SK-N-SH (cell line): ENCODE data around the gene ZNRD2. TPM values are rescaled to one million over a fixed set of nuclear protein-coding genes. Genes with fewer than 3 reads are reported as not detected.

Experiments used
- CTCF ChIA-PET: fragments of 300-600, 350-600 bp; formaldehyde crosslinking; extraction: SDS; loops from one replicate; lab custom pipeline; 2021; lab: Yijun Ruan, JAX
- POLR2A ChIA-PET: fragments of 350-600 bp; sonication (Branson Sonifier 250); formaldehyde crosslinking; extraction: SDS; loops from one replicate; lab custom pipeline; 2020; ENCODE audit warnings: antibody characterized with exemption, inconsistent platforms; lab: Yijun Ruan, JAX
- DNase-seq: peaks from one replicate; pipeline ENCODE4 v3.0.0; 2012
- H2AFZ ChIP-seq: fragments of 200-600 bp; sonication (generic); 2 replicates; pipeline ENCODE4 v1.8.1; 2016; ENCODE audit warnings: antibody characterized with exemption, mild to moderate bottlenecking, low read depth
- H3F3A ChIP-seq: fragments of 200-600 bp; sonication (generic); replicated peaks from 2 replicates; pipeline ENCODE3; 2016; ENCODE audit warnings: antibody characterized with exemption, mild to moderate bottlenecking; ENCODE audit not compliant: insufficient read depth
- H3K27ac ChIP-seq, 2 experiments: fragments of 200-500 bp in 1 of 2; fragments of 200-600 bp in 1 of 2; sonication (Bioruptor generic) in 1 of 2; sonication (generic), shearing (Covaris generic) in 1 of 2; 2 replicates each; pipeline versions ENCODE4 v1.5.1 to v1.6.1; 2014 to 2016; ENCODE audit warnings: low read depth in 2 of 2, inconsistent platforms in 1 of 2, low read length in 1 of 2, mild to moderate bottlenecking in 1 of 2, mixed read lengths in 1 of 2
- H3K27me3 ChIP-seq: fragments of 200-600 bp; sonication (generic), shearing (Covaris generic); 2 replicates; pipeline ENCODE4 v1.6.1; 2016; ENCODE audit warnings: mixed run types; ENCODE audit not compliant: insufficient read depth
- H3K36me3 ChIP-seq, 2 experiments: fragments of 200-500 bp in 1 of 2; fragments of 200-600 bp in 1 of 2; sonication (Bioruptor generic) in 1 of 2; sonication (generic) in 1 of 2; replicated peaks in 1 of 2; 2 replicates each; pipeline versions ENCODE3 to v1.5.1; 2014 to 2016; ENCODE audit warnings: low read length in 1 of 2, mild to moderate bottlenecking in 1 of 2; ENCODE audit not compliant: insufficient read depth in 2 of 2, control insufficient read depth in 1 of 2
- H3K4me1 ChIP-seq, 2 experiments: fragments of 200-500 bp in 1 of 2; fragments of 200-600 bp in 1 of 2; sonication (Bioruptor generic) in 1 of 2; sonication (generic), shearing (Covaris generic) in 1 of 2; 2 replicates each; pipeline versions ENCODE4 v1.5.1 to v1.6.1; 2014 to 2016; ENCODE audit warnings: low read depth in 1 of 2, low read length in 1 of 2, mixed run types in 1 of 2; ENCODE audit not compliant: insufficient read depth in 2 of 2, control insufficient read depth in 1 of 2
- H3K4me2 ChIP-seq: fragments of 200-600 bp; sonication (generic), shearing (Covaris generic); 2 replicates; pipeline ENCODE4 v1.6.1; 2017; ENCODE audit warnings: mixed run types
- H3K4me3 ChIP-seq, 2 experiments: fragments of 200-500 bp in 1 of 2; fragments of 200-600 bp in 1 of 2; sonication (Bioruptor generic) in 1 of 2; sonication (generic), shearing (Covaris generic) in 1 of 2; 2 replicates each; pipeline versions ENCODE4 v1.5.1 to v1.8.1; 2014 to 2016; ENCODE audit warnings: low read depth in 2 of 2, inconsistent platforms in 1 of 2, low read length in 1 of 2, mild to moderate bottlenecking in 1 of 2, mixed read lengths in 1 of 2, moderate library complexity in 1 of 2
- H3K79me2 ChIP-seq: fragments of 200-600 bp; sonication (generic); 2 replicates; pipeline ENCODE4 v1.8.1; 2017; ENCODE audit warnings: mild to moderate bottlenecking; ENCODE audit not compliant: insufficient read depth
- H3K9ac ChIP-seq: fragments of 200-600 bp; sonication (generic); 2 replicates; pipeline ENCODE4 v1.6.1; 2017; ENCODE audit warnings: mixed run types
- H3K9me2 ChIP-seq: fragments of 200-600 bp; sonication (generic); 2 replicates; pipeline ENCODE4 v1.6.1; 2017; ENCODE audit warnings: mixed run types
- H3K9me3 ChIP-seq: fragments of 200-600 bp; sonication (generic); 2 replicates; pipeline ENCODE4 v1.6.1; 2017; ENCODE audit warnings: mixed run types, mild to moderate bottlenecking, moderate library complexity
- H4K20me1 ChIP-seq: fragments of 200-600 bp; sonication (generic); 2 replicates; pipeline ENCODE4 v1.6.1; 2017; ENCODE audit warnings: mild to moderate bottlenecking, mixed run types; ENCODE audit not compliant: insufficient read depth
- CTCF ChIP-seq: fragments of 200-600 bp; sonication (generic); IDR thresholded peaks from 2 replicates; pipeline ENCODE4 v1.6.1; 2017; ENCODE audit warnings: antibody characterized with exemption, mild to moderate bottlenecking, moderate library complexity
- FOXJ3 ChIP-seq: sonication (generic); formaldehyde crosslinking; IDR thresholded peaks from 2 replicates; pipeline ENCODE4 v1.5.1; 2020; ENCODE audit warnings: mild to moderate bottlenecking, missing genetic modification reagents
- NFIC ChIP-seq: IDR thresholded peaks from 2 replicates; pipeline ENCODE4 v1.4.0; 2012; ENCODE audit warnings: borderline replicate concordance
- NRF1 ChIP-seq: IDR thresholded peaks from 2 replicates; pipeline ENCODE4 v1.6.1; 2012; ENCODE audit warnings: low read depth, mild to moderate bottlenecking, low read length
- RAD21 ChIP-seq: IDR thresholded peaks from 2 replicates; pipeline ENCODE4 v1.6.1; 2012; ENCODE audit warnings: mild to moderate bottlenecking, low read length
- RCOR1 ChIP-seq: fragments of 150-350 bp; IDR thresholded peaks from 2 replicates; pipeline ENCODE4 v1.6.1; 2017; ENCODE audit warnings: antibody characterized with exemption, low read length
- USF2 ChIP-seq: fragments of 150-350 bp; IDR thresholded peaks from 2 replicates; pipeline ENCODE4 v1.6.1; 2017; ENCODE audit warnings: antibody characterized with exemption, low read length, low read depth, borderline replicate concordance
- YY1 ChIP-seq: IDR thresholded peaks from 2 replicates; pipeline ENCODE4 v1.4.0; 2012; ENCODE audit warnings: low read depth, mild to moderate bottlenecking
- WGBS: methylation state at CpG from one replicate; pipeline ENCODE4 v1.1.6; 2017; ENCODE audit warnings: low lambda C conversion rate; 5-methylcytosine and 5-hydroxymethylcytosine counted together
- polyA plus RNA-seq, 3 experiments: library from polyadenylated mRNA; depleted of rRNA; stranded (reverse); fragments of >200 nt; gene quantifications; 2 replicates each; pipeline ENCODE4 v1.2.3, GENCODE V29; 2012

The ZNRD2 gene
- polyA plus RNA-seq, 1 of the 3 experiments (the other 2 are of a cell fraction), result 78.1 TPM

DNA sequence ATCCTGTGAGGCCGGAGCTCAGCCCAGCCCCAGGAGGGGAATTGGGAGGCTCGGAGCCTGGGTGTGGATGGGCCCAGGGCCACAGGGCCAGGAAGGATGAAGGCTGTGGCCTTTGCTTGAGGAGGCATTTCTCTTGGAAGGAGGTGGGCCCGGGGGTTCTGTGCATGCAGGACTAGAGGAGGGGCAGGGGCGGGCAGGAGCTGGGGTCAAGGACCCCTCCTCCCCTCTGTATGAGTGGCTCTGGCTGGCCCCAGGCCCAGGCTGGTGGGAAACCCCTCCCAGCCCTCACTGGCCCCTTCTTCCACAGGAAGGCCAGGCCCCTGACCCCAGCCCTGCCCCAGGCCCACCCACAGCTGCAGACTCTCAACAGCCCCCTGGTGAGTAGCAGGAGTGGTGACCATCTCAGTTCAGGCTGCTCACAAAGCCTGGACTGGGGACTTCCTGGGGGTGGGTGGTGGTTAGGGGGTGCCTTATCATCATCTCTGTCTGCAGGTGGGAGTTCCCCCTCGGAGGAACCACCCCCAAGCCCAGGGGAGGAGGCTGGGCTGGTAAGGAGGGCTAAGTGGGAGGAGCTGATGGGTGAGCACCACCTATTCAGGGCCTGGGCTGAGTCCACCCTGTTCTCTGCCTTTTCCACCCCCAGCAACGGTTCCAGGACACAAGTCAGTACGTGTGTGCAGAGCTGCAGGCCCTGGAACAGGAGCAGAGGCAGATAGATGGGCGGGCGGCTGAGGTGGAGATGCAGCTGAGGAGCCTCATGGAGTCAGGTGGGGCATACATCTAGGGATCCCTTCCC lies 19.4 kb downstream of the ZNRD2 start:
- H3K36me3 ChIP-seq, result peaks cover 0 to 23% of the 10 kb centered on the region in 2 experiments
- no peaks in the 10 kb centered on the region for H3K27me3 ChIP-seq
- H3K79me2 ChIP-seq, result no peaks in the 10 kb centered on the region
- peaks cover 15% of the 10 kb centered on the region for H3F3A ChIP-seq
- H3K9me2 ChIP-seq, result no peaks in the 10 kb centered on the region
- H2AFZ ChIP-seq, result no peak overlapping the region
- 98% methylated on average over 6 of the region's 9 CpGs for WGBS
- no peaks in the 10 kb centered on the region for H3K9me3 ChIP-seq
- H3K9ac ChIP-seq, result no peak overlapping the region
- DNase-seq, result no peak
- H3K4me3 ChIP-seq, result no peak overlapping the region
- CTCF ChIA-PET, result interaction anchor here (1.1 to 12.8 kb wide), 6 partner anchors 10 to 49 kb away, joined by 3 to 216 read pairs (median 6); partner anchors contain the start of genes EHBP1L1 and FAM89B
- H3K4me2 ChIP-seq, result no peak overlapping the region
- TF ChIP-seq FOXJ3 (CRISPR knock-in tag) (no peak), USF2 (no peak), RAD21 (no peak), NRF1 (no peak), CTCF (no peak), YY1 (no peak)
- POLR2A ChIA-PET, result interaction anchor here (0.9 to 1.4 kb wide), 2 partner anchors 13 to 17 kb away, joined by 3 to 4 read pairs; no protein-coding TSS in a partner anchor
- 0 out of 2 replicates have a peak, but pooled peaks cover 3% of the 10 kb centered on the region for H4K20me1 ChIP-seq
- peaks cover 0 to 19% of the 10 kb centered on the region in 2 experiments; a peak in 1 of 4 replicates for H3K4me1 ChIP-seq
- no peak overlapping the region for H3K27ac ChIP-seq

GRCh38 chr11:65590240-65590738 lies 20.0 kb downstream of the ZNRD2 start:
- H3K4me3 ChIP-seq, result no peak overlapping the region
- TF ChIP-seq RCOR1 (no peak), NFIC (0 out of 2 replicates have a peak, but pooled peaks have one; percentile 8)
- ChIA-PET POLR2A (interaction anchor here (0.9 to 1.4 kb wide), 2 partner anchors 14 to 16 kb away, joined by 3 to 4 read pairs; no protein-coding TSS in a partner anchor), CTCF (interaction anchor here (1.1 to 12.8 kb wide), 5 partner anchors 9 to 49 kb away, joined by 3 to 216 read pairs (median 8); partner anchors contain the start of genes EHBP1L1 and FAM89B)
- H3K4me2 ChIP-seq, result no peak overlapping the region
- H3K9me2 ChIP-seq, result no peaks in the 10 kb centered on the region
- H3K9ac ChIP-seq, result no peak overlapping the region
- peaks cover 0 to 23% of the 10 kb centered on the region in 2 experiments for H3K36me3 ChIP-seq
- H3K27me3 ChIP-seq, result no peaks in the 10 kb centered on the region
- no peak for DNase-seq
- H3K4me1 ChIP-seq, result peaks cover 0 to 19% of the 10 kb centered on the region in 2 experiments; a peak in 1 of 4 replicates
- no peaks in the 10 kb centered on the region for H3K9me3 ChIP-seq
- no peak overlapping the region for H2AFZ ChIP-seq
- peaks cover 15% of the 10 kb centered on the region for H3F3A ChIP-seq
- 0 out of 2 replicates have a peak, but pooled peaks cover 3% of the 10 kb centered on the region for H4K20me1 ChIP-seq
- no peaks in the 10 kb centered on the region for H3K79me2 ChIP-seq
- no peak overlapping the region for H3K27ac ChIP-seq
- 84% methylated on average over 2 of the region's 8 CpGs for WGBS
